GM12801 (cell line): ENCODE data around the gene NBAS.

Source experiments
- TF ChIP-seq, protein P1 (sequence below): IDR thresholded peaks from one replicate; pipeline ENCODE4 v1.5.1; 2011; ENCODE audit warnings: control low read depth; ENCODE audit not compliant: insufficient read length; ENCODE audit errors: extremely low read depth

The NBAS gene

DNA sequence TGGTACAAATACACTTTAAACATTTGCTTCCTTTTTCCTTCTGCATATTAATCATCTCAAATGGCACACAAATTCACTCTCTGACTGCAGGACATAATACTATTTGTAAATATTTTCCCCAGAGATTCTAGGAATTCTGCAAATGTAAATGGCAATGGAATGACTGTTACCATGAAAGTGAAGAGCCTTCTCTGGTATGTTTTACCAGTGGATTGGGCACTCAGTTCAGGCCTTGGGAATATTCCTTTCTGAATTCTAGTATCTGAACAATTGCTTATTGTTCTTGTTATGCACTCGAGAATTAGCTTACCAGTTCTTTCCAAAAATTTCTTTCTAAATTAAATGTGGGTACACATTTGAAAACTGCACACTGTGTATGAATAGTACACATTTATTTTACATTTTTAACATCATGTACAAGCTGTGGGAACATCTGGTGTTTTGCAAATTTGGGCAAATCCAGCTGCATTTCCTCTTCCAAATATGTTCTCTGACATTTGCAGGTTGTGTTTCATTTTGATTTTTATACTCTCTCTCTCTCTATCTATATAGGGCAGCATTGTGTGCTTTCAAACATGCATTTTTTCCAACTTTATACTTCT, 289.1 kb downstream of the NBAS start:
- TF ChIP-seq, protein P1, sequence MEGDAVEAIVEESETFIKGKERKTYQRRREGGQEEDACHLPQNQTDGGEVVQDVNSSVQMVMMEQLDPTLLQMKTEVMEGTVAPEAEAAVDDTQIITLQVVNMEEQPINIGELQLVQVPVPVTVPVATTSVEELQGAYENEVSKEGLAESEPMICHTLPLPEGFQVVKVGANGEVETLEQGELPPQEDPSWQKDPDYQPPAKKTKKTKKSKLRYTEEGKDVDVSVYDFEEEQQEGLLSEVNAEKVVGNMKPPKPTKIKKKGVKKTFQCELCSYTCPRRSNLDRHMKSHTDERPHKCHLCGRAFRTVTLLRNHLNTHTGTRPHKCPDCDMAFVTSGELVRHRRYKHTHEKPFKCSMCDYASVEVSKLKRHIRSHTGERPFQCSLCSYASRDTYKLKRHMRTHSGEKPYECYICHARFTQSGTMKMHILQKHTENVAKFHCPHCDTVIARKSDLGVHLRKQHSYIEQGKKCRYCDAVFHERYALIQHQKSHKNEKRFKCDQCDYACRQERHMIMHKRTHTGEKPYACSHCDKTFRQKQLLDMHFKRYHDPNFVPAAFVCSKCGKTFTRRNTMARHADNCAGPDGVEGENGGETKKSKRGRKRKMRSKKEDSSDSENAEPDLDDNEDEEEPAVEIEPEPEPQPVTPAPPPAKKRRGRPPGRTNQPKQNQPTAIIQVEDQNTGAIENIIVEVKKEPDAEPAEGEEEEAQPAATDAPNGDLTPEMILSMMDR = no peak

DNA sequence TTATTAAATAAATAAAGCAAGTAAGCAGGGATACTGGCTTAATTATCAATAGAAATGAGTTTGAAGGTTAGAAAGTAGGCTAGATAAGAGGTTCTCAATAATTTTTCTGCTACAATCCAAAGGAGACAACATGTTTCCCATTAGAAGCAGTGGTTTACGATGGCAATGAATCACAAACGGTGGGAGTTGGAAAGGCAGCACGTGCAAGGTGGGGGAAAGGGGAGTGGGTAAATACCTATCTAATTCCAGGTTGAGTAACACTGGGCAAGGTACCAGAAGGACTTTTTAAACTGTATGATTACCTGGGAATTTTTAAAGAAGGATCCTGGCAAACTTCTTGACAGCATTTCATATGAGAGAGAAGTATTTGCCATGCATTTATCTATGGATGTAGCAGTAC, 289.9 kb downstream of the NBAS start:
- TF ChIP-seq, protein P1 = no peak

DNA sequence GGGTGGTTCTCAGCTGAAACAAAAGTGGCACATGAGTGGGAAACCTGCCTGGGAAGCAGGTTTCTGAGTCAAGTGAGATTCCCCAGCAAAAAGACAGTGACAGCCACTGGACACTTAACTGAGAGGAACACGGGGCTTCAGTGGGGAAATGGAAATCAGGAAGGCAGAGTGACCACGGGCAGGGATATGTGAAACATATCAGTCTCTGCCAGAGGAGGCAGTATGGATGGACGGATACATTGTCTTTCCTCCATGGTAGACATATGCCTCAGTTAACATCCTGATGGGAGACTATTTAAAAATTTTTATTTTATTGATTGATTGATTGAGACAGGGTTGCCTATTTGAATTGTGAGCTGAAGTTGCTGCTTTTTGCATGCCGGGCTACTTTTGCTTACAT, 292.1 kb downstream of the NBAS start:
- TF ChIP-seq, protein P1 = no peak

DNA sequence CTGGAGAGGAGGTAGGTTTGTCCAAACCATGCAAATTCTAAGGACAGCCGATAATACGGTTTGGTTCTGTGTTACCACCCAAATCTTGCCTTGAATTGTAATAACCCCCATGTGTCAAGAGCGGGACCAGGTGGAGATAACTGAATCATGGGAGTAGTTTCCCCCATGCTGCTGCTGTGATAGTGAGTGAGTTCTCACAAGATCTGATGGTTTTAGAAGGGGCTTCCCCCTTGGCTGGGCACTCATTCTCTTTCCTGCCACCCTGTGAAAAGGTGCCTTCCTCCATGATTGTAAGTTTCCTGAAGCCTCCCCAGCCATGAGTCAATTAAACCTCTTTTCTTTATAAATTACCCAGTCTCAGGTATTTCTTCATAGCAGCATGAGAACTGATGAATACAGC, 295.2 kb downstream of the NBAS start:
- TF ChIP-seq, protein P1 = no peak

DNA sequence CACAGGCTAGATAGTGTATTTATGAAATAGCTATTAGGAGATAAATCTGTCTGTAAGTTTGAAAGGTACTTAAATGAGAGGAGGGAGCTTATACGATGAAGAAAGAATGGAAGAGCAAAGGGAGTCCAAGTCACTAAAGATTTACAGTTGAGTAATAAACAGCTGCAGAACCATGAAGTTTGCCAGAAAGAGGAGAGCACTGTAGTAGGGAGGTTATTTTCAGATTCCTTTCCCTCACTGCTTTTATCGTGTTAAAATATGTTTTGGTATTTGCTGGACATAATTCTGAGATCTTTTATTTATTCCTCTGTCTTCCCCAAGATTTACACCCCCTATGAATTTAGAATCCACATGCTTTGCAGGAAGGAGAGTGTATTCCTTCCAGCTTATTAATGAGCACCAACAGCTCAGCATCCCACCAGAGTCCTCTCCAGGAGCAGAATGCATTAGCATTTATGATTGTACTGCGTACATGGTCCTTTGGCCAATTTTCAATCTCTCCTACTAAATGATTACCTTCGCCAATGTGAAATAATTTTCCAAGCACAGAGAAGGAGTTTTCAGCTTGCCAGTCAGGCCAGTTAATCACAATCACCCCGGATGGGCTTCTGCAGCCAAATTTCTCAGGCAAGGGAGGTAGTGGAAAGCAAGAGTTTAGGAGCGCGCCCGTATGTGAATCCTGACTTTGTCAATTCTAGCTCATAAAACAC, 297.0 kb downstream of the NBAS start:
- TF ChIP-seq, protein P1 = no peak

DNA sequence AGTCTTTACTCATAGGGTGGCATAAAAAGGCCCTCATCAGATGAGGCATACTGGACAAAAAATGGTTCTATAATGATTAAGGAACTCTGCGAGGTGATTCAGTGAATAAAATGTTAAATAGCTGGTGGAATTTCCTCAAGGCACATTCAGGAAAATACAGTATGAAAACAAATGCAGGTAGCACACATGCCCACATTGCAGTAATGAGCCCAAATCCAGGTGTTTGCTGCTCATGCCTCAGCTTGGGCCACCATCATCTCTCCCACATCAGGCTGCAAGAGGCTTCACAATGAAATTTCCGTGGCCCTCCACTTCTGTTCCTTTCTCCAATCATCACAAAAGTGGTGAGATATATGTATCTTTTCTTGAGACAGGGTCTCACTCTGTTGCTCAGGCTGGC, 298.3 kb downstream of the NBAS start:
- TF ChIP-seq, protein P1 = no peak

DNA sequence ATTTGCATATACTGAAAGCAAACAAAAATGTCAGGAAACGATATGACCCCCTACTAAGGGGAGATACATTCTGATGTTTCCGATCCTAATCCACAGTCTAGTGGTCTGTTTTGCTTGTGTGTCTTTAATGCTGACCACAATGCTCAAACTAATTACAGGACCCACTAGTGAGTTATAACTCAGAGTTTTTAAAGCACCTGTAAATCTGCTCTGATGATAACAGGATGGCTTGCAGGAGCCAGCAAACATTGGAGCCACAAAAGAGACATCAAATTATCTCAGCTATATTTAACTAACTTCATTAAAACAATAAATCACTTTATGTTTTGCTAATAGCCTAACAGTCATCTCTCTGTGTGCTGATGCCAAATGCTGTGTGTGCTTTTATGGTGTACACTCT, 300.3 kb downstream of the NBAS start:
- TF ChIP-seq, protein P1 = no peak

DNA sequence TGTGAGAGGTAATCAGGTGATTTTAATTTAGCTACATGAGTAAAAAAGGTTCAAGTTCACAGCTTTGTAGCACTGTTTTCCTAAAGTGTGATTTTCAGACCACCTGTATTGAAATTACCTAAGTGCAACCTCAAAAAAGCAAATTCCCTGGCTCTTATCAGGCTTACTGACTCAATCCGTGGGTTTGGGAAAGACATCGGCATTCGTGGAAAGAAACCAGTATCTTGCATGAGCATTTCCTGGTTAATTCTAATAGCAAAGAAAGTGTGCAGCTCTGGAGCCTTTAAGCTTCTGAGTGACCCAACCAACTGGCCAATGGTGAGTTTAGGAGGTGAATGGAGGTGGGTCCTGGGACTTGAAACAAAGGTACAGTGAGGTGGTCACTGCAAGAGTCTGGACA, 300.9 kb downstream of the NBAS start:
- TF ChIP-seq, protein P1 = no peak
